EH (cell line): ENCODE data around the gene HEBP1.

Experiments
- DNase-seq: peaks from one replicate; pipeline ENCODE4 v3.0.0-alpha.2; 2015; ENCODE audit warnings: low read depth

HEBP1 gene

DNA sequence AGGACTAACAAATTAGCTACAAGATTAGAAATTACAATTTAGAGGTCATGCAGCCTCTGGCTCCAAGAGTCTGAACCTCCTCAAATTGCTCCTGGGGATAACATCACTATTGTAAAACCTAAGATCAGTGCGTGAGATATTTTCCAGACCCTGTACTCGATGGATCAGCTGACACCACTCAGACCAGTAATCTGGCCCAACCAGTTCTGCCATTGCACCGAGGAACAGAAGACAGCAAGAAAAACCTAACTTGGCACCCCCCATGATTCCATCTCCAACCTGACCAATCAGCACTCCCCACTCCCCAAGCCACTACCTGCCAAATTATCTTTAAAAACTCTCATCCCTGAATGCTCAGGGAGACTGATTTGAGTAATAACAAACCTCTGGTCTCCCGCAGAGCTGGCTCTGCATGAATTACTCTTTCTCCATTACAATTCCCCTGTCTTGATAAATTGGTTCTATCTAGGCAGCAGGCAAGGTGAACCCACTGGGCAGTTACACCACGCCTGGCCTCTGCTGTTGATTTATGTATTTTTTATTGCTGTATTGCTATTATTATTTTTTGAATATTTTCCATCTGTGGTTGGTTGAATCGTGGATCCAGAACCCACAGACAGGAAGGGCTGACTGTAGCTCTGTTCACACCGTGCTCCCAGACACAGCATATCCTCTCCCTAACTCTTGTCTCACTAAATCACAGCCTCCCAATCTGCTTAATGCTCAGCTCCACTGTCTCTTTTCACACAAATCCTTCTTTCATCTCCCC lies 9.2 kb downstream of the HEBP1 start:
- no peak for DNase-seq

GRCh38 chr12:12987421-12987820 lies 12.6 kb downstream of the HEBP1 start:
- no peak for DNase-seq

DNA sequence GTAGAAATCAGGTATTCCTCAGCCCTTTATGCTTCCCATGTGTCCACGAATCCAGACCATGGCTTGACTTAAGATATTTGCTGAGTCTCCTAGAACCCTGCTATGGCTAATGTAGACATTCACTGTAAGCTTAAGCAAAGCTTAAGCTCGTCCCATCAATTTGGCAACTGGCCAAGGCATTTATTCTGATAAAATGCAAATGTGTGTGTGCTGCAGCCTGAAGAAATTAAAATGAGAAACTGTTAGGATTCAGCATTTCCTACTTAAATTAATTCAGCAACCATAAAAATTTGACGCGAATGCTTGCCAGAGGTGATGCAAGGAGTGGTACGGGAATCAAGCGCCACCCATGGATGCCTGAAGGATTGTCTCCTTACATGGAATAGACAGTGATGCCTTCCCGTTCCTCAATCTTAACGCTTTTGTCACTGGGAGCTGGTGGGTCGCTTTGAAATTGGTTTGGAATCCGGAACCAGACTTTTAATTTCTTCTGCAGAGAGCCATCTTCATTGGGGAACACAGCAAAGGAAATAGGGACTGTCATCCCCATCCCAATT lies 13.2 kb downstream of the HEBP1 start:
- DNase-seq = no peak

DNA sequence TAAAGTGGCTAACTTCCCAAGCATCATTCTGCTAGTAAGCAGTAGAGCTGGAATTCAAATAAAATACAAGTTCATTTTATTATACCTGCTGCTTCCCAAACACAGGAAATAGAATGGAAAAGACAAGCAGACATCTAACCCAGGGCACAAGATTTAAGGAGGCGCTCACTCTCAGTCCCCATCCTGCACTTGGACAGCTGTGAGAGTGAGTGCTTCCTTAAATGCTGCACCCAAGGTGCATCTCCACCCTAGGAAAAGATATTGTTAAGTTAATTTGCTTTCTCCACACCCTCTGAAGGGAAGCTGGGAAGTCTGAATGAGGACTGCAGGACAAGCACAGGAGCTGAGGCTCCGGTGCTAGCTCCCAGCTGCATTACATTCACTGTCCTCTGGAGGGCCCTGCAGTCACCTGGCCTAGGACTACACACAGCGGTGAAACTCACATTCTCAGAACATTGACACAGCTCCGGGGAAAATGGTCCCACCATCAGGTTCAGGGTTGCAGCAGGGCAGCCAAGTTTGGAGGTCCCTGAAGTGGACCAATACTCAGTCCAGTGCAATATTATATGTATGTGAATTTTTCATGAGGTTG lies 14.2 kb downstream of the HEBP1 start:
- DNase-seq = peak; percentile 27

DNA sequence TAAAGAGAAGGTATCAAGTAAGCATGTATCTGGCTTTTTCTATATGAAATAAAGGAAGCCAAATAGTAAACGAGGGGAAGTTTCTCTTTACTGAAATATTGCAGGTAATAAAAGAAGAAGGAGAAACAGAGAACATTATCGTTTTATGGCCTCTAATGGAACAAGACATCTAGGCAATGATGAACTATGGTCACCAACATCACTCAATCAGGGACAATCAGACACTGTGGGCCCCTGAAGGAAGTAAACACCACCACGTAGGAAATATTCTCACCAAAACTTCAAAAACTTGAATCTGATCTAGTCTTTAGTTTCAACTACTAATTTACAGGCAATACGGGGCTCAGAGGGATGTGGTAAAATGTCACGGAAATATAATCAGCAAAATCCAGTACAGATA lies 15.9 kb downstream of the HEBP1 start:
- DNase-seq = no peak

- DNase-seq = peak; percentile 73
These were observed 16.5 kb downstream of the HEBP1 start for GRCh38 chr12:12983420-12984035.

GRCh38 chr12:12982331-12982730 lies 17.7 kb downstream of the HEBP1 start:
- no peak for DNase-seq

DNA sequence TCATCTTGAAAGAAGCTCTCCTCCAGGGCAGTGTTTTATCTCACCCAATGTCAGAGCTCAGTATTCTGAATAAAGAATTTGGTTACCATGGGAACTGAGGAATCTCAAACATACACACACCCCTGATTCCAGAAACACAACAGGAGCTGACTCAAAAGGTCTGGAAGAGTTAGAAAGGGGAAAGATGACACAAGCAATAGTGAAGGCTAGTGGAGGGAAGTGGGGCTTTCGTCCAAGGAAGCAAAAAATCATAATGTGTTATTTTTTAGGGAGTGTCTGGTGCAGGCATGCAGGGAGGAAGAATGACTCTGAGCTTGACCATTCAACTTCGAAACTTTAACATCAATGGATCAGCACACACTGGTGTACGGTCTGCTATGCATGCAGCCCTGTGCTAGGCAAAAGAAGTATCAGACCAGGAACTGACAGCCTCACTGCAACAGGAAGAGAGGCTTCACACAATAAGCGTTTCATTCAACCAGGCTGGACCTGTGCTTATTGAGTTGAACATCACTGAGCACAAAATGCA lies 20.3 kb downstream of the HEBP1 start:
- peak; percentile 98 for DNase-seq

- peak; percentile 69 for DNase-seq
These were observed 20.9 kb downstream of the HEBP1 start for GRCh38 chr12:12979126-12979525.

- peak; percentile 29 for DNase-seq
These were observed 22.8 kb downstream of the HEBP1 start for GRCh38 chr12:12977231-12977630.

DNA sequence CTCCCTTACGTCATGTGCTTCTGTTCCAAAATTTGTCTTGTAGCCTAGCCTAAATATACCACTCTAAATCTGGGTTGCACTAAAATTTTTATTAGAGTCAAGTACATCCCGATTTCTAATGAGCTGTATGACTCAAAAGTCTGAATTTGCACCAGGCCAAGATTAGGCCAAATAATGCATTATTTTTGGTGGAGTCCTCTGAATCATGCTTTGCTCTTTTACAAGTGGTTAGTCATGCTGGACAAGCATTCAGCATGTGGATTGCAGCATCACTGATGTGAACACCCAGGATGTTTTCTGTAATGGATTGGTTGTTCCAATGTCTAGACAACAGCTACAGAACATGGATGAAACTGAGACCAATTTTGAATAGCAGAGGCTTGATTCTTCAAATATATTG lies 23.7 kb downstream of the HEBP1 start:
- DNase-seq = peak; percentile 97

DNA sequence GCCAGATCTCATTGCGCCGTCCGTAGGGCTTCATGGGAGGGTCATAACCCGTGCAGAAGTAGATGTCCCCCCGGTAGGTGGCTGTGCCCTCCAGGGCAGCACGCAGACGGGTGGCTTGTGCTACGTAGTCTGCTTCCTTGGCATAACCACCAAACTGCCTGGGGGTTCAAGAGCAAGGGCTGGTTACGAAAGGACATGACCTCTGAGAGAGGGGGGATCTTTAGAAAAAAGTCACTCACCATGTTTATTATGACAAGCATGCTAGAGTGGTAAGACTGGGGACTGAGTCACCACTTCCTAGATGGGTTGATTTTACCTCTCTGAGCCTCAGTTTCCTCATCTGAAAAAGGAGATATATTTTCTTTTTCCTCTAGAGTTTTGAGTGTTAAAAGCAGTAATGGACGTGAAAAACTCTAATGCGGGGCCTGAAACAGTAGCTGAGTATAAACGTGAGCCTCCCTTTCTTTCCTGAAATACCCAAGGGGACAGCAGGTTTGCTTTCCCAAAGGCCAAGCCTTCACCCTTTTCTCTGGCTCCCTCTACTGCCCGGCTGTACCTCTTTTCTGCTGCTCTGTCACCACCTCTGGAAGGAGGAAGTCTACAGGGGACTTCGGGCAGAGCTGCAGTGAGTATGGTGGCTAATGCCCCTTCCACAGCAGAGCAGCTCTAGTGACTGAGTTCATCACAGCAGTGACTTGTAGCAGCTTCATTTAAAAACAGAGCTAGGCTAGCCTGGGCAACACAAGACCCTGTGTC lies 24.6 kb downstream of the HEBP1 start:
- DNase-seq = peak; percentile 72

- DNase-seq = no peak
These were observed 25.9 kb downstream of the HEBP1 start for GRCh38 chr12:12974211-12974610.

DNA sequence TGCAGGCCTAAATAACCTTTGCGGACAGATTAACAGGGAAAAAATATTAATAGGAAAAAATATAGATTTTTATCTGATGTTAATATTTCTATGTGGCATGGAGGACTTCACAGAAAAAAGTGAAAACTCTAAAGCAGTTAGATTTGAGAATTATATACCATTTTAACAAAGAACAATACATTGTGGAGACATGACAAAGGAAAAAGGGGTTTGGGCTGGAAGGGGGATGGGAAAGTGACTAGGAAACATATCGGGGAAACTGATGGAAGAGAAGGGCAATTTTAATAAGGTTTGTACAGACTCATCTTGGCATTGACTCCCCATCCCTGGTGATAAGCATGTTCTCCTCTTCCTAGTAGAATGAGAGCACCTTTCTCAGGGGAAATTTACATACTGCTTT lies 27.0 kb downstream of the HEBP1 start:
- DNase-seq = no peak

GRCh38 chr12:12965836-12966235 lies 34.2 kb downstream of the HEBP1 start:
- DNase-seq = no peak

- DNase-seq = no peak
These were observed 35.8 kb downstream of the HEBP1 start for GRCh38 chr12:12964255-12964654.

GRCh38 chr12:12960639-12961209 lies 39.3 kb downstream of the HEBP1 start:
- no peak for DNase-seq

- DNase-seq = no peak
These were observed 41.2 kb downstream of the HEBP1 start for GRCh38 chr12:12958886-12959285.

DNA sequence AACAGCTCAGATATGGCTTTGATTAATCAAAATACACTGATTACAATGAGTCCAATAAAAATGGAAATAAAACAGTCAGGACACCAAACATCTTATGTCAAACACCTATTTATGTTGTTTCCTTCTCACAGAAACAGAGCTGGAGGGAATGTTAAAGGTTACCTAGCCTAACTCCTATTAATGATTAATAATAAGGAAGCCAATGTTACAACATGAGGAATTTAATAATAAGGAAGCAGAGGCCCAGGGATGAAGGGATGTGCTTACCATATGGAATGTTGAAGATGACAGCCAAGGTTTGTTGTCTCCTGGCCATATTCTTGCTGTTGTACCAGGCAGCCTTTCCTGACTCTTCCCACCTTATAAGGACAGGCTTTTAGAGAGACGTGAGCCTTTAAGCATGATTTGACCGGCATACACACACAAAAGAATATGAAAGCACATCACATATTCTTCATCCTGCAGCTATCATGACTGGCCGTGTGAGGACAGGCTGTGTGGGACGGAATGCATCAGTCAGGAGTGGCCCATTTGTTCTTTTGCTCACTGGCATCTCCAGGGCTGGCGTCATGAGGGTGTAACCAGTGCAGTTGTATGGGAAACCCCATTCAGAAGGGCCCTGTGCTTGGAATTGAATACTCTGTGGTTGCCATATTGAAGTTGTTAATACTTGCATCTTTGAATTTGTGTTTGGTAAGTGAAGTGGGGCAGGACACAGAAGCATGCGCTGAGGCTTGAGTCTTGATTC lies 45.0 kb downstream of the HEBP1 start:
- DNase-seq = no peak

DNA sequence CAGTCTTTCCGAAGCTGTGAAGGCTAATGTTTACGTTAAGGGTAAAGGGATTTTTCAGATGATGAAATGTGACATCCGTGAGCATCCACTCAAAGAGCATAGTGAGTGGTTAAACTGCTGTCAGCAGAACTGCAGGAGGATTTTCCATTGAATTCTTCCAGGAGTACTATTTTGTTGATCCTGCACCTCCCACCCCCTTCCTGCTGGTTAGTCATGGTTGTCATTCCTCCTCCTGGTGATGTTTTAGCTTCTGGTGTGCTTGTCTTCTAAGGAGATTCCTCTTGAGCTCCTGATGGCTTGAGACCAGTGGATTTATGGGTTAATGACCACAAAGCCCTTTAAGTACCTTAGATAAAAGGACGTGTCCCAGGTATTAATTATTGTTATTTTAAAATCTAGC lies 45.7 kb downstream of the HEBP1 start:
- DNase-seq = peak; percentile 36

- DNase-seq = no peak
These were observed 48.0 kb downstream of the HEBP1 start, which contains the start of gene GPRC5D for GRCh38 chr12:12952036-12952435. Gene GPRC5D, minus strand, starts transcription at chr12:12952170. Its CDS starts 1,786 bp downstream, at chr12:12950384.
